T-helper 2 cell (primary cell): ENCODE data around the gene SAC3D1.

Experiments used
- DNase-seq, 5 experiments: peaks; one replicate each; pipeline versions ENCODE4 v3.0.0 to v3.0.0-alpha.2; 2012 to 2022

SAC3D1 gene

GRCh38 chr11:65060913-65061408 is 20.0 kb downstream of the SAC3D1 start:
- DNase-seq = no peak

- no peak for DNase-seq
These were observed 22.5 kb downstream of the SAC3D1 start for GRCh38 chr11:65063532-65063931.

- no peak for DNase-seq
These were observed 23.8 kb downstream of the SAC3D1 start for GRCh38 chr11:65064847-65065240.

- no peak for DNase-seq
These were observed 24.8 kb downstream of the SAC3D1 start for GRCh38 chr11:65065851-65066250.

- DNase-seq = no peak
These were observed 25.3 kb downstream of the SAC3D1 start for GRCh38 chr11:65066315-65066714.

DNA sequence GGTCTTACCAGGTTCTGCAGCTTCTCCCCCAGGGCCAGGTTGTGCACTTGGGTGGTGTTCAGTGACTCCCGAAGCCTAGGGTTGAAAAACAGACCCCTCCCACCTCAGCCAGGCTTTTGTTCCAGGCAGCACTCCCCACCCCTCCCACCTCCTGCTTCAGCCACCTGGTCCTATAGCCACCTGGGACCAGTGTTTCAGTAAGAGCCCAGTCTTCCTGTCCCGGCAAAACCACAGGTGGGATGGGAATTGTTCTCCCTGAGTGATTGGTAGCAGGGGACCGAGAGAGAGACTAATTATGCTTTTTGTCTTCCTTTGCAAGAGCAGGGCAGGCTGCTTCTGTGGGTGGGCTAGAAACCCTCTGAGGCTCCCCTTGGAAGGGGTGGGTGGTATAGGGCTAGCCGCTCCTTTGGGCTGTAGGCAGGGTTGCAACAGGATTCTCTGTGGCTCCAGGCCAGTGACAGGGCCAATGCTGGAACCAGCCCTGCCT is 25.8 kb downstream of the SAC3D1 start:
- no peak for DNase-seq

GRCh38 chr11:65067446-65067845 is 26.4 kb downstream of the SAC3D1 start:
- DNase-seq = no peak

GRCh38 chr11:65069217-65069616 is 28.2 kb downstream of the SAC3D1 start:
- no peak for DNase-seq

- DNase-seq = no peak
These were observed 31.1 kb downstream of the SAC3D1 start for GRCh38 chr11:65071907-65072630.

DNA sequence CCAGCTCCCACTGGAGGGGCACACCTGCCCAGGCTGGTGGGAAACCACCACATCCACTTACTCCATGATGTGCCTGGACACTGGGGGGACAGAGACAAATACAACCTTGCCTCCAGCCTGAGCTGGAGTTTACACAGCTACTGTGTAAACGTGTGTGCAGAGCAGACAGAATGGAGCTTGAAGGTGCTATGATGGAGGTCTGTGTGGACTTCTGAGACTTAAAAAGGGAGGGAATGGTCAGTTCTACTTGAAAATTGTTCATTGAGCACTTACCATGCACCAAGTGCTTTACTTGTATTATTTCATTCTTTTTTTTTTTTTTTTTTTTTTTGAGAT is 31.6 kb downstream of the SAC3D1 start:
- DNase-seq = no peak

DNA sequence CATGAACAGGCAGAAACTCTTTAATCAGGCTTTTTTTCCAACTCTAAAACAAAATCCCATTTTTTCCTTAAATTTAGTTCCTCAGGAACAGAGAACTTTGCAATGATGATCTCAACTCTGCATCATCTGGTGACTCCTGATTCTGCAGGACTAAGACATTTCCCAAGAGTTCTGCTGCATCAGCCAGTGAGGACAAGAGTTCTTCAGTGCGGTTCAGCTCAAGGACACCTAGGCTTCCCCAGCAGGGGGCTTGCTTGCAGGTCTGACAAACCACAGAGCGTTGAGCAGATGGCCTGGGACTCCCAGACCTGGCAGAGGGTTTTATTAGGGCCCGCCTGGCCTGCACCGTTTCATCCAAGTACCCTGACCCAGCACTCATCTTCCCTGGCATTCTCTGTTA is 36.4 kb downstream of the SAC3D1 start:
- DNase-seq = no peak

- peak; percentile 32 to 84 (median 60) for DNase-seq
These were observed 37.1 kb downstream of the SAC3D1 start for GRCh38 chr11:65078151-65078550.

- DNase-seq = no peak
These were observed 37.9 kb downstream of the SAC3D1 start for GRCh38 chr11:65078786-65079342.

GRCh38 chr11:65083134-65083833 is 42.3 kb downstream of the SAC3D1 start:
- peak in 1 of 5 experiments; percentile 21 for DNase-seq

GRCh38 chr11:65083834-65084597 is 43.0 kb downstream of the SAC3D1 start, which contains the start of the genes CDCA5 and ZFPL1:
Gene CDCA5, minus strand, starts transcription at chr11:65084040. Its CDS starts 62 bp downstream, at chr11:65083978.
Gene ZFPL1, plus strand, starts transcription at chr11:65084222. Its CDS starts 477 bp downstream, at chr11:65084699.
- DNase-seq = peak; percentile 90 to 98 (median 93)

DNA sequence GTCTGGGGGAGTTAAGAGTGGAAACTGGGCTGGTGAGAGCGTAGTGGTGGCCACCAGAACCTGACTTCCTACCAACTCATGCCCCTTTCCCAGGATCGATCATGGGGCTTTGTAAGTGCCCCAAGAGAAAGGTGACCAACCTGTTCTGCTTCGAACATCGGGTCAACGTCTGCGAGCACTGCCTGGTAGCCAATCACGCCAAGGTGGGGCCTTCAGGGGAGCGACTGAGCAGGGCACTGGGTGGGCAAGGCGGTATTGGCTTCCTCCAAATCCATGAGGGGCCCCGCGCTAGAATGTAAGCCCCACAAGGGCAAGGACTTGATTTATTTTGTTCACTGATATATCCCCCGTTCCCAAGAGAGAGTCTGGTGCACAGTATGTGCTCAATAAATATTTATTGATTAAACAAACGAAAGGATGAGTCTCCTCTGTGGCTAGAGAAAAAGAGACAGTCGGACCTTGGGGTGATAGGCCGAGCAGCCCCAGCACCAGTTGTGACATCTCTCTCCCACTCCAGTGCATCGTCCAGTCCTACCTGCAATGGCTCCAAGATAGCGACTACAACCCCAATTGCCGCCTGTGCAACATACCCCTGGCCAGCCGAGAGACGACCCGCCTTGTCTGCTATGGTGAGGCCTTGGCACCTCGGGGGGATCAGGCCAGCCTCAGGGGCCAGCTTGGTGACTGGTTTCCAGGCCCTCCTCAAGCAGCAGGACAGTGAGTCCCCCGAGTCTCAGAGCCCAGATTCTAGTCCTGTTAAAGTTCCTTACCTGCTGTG is 43.8 kb downstream of the SAC3D1 start:
- DNase-seq = no peak

- DNase-seq = no peak
These were observed 44.4 kb downstream of the SAC3D1 start for GRCh38 chr11:65085446-65085845.

DNA sequence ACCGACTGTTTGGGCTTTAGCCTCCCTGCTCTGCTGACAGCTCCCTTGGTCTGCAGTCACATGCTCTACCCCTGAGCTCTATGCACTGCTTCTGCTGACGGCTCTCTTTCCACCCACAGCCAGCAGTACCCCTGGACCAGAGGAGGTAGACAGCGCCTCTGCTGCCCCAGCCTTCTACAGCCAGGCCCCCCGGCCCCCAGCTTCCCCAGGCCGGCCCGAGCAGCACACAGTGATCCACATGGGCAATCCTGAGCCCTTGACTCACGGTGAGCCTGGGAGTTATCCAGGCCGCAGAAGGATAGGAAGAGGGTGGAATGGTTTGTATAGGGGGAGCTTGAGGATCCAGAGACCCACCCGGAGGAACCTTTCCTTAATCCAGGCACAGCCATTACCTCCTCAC is 45.8 kb downstream of the SAC3D1 start:
- no peak for DNase-seq

GRCh38 chr11:65087216-65087615 is 46.2 kb downstream of the SAC3D1 start:
- no peak for DNase-seq

- no peak for DNase-seq
These were observed 46.8 kb downstream of the SAC3D1 start for GRCh38 chr11:65087827-65088226.

DNA sequence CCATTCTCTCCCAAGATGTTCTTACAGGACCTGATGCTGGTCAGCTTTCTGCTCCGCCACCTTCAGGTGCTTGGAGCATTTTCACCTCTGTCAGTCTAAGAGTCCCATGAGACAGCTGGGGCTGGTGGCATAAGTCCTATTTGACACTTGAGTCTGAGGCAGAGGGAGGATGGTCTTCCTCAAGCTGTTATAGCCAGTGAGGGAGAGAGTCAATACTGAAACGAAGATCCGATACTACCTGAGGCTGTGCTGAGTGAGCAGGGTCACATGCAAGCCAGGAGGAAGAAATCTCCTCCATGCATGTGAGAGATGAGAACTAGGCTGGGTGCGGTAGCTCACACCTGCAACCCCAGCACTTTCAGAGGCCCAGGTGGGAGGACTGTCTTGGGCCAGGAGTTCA is 48.6 kb downstream of the SAC3D1 start:
- no peak for DNase-seq

DNA sequence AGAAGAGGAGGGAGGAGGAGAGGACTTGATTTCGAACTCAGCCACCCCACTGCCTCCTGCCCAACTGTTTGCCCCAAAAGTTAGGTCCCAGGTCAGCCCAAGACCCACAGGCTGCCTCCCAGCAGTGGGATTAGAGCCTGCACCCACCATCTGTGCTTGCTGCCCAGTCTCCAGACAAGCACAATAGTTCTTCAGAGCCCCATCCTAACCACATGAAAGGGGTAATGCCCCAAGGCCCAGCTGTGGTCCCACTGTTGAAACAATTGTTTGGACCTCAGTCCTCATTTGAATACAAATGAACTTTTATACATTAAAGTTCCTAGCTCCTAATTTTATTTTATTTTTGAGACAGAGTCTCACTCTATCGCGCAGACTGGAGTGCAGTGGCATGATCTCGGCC is 49.6 kb downstream of the SAC3D1 start:
- DNase-seq = no peak
